ENCODE results near the gene SLC25A25. TPM values are rescaled to one million over a fixed set of nuclear protein-coding genes. Genes with fewer than 3 reads are reported as not detected.
A peak's percentile ranks its signal among the peaks of the same experiment; 100 is the strongest.

The SLC25A25 gene
- total and polyA plus RNA-seq, 2 donors (not counting 3 experiments of a cell fraction or from before 2014, with no cell fraction given), result 18.1 to 20.2 TPM

GRCh38 chr9:128026255-128026772, 41.7 kb upstream of the SLC25A25 start:
- no peaks in the 10 kb centered on the region for H4K20me1 ChIP-seq (replicated peaks; ENCODE audit: control insufficient read depth, extremely low read depth, insufficient read depth, low read length)
- no peak overlapping the region for H3K4me2 ChIP-seq (ENCODE audit: insufficient read depth, low read length)
- H3K9ac ChIP-seq (replicated peaks; ENCODE audit: extremely low read depth, insufficient read depth, low read length), result no peak overlapping the region
- peaks cover 13% of the 10 kb centered on the region for H3K4me1 ChIP-seq (ENCODE audit: control insufficient read depth, extremely low read depth, insufficient read depth, low read length)
- CTCF ChIA-PET, result interaction anchor here (1.2 to 3.6 kb wide), 6 partner anchors 10 to 83 kb away, joined by 3 to 35 read pairs (median 5); partner anchors contain the start of gene EEIG1
- H3K27me3 ChIP-seq (ENCODE audit: control insufficient read depth in 2 of 2, insufficient read depth in 2 of 2, low read length in 2 of 2), result no peaks in the 10 kb centered on the region
- intact Hi-C loops (cut with micrococcal nuclease), result loop anchor here (2.0 kb wide), 2 partner anchors 20 to 84 kb away; no protein-coding TSS in a partner anchor
- POLR2A ChIA-PET, result no interaction called here
- H3K79me2 ChIP-seq (ENCODE audit: control insufficient read depth, insufficient read depth, low read length), result no peaks in the 10 kb centered on the region
- dilution Hi-C loops (cut with MboI; ENCODE audit: extremely low pct_ligation_motif_present, low sequenced_read_pairs), result no loop called here
- TF ChIP-seq JUN (IDR thresholded peaks at IDR 0.05; ENCODE audit: borderline replicate concordance, insufficient read depth, insufficient read length, low read depth), result no peak
- TF ChIP-seq GATA2 (IDR thresholded peaks at IDR 0.05; ENCODE audit: insufficient read depth, insufficient read length, low read depth, low read length), result no peak
- no peaks in the 10 kb centered on the region for H3K36me3 ChIP-seq (ENCODE audit: control insufficient read depth in 2 of 2, extremely low read depth in 1 of 2, insufficient read depth in 2 of 2, low read length in 2 of 2)
- H2AFZ ChIP-seq (ENCODE audit: low read depth, low read length), result no peak overlapping the region
- no peak overlapping the region for H3K4me3 ChIP-seq (replicated peaks in 1 of 3; ENCODE audit: insufficient read depth in 1 of 3, low read depth in 1 of 3, low read length in 3 of 3)
- no peak overlapping the region for H3K27ac ChIP-seq (ENCODE audit: insufficient read depth, low read depth, low read length)
- H3K9me3 ChIP-seq (replicated peaks; ENCODE audit: control insufficient read depth, insufficient read depth, low read length), result no peaks in the 10 kb centered on the region
- no peaks in the 10 kb centered on the region for H3K9me1 ChIP-seq (replicated peaks; ENCODE audit: control insufficient read depth, extremely low read depth, insufficient read depth, low read length)
- DNase-seq (ENCODE audit: low read depth, low spot score), result no peak
- no peak for FAIRE-seq
- no TSS peak for BruUV-seq (replicated peaks)

- peak overlapping the region; percentile 13 for H3K27ac ChIP-seq (ENCODE audit: insufficient read depth, low read depth, low read length)
- no peak overlapping the region for H3K9ac ChIP-seq (replicated peaks; ENCODE audit: extremely low read depth, insufficient read depth, low read length)
- H3K4me2 ChIP-seq (ENCODE audit: insufficient read depth, low read length), result peak overlapping the region; percentile 9
- intact Hi-C loops (cut with micrococcal nuclease) (loop anchor here (2.0 kb wide), 2 partner anchors 20 to 84 kb away; no protein-coding TSS in a partner anchor), dilution Hi-C loops (cut with MboI; ENCODE audit: extremely low pct_ligation_motif_present, low sequenced_read_pairs) (no loop called here)
- ChIA-PET CTCF (interaction anchor here (0.6 to 3.6 kb wide), 8 partner anchors 9 to 110 kb away, joined by 3 to 35 read pairs (median 4); partner anchors contain the start of genes EEIG1 and ST6GALNAC4), POLR2A (no interaction called here)
- no peaks in the 10 kb centered on the region for H3K79me2 ChIP-seq (ENCODE audit: control insufficient read depth, insufficient read depth, low read length)
- peak; percentile 63 for FAIRE-seq
- no peaks in the 10 kb centered on the region for H3K9me3 ChIP-seq (replicated peaks; ENCODE audit: control insufficient read depth, insufficient read depth, low read length)
- H2AFZ ChIP-seq (ENCODE audit: low read depth, low read length), result peak overlapping the region; percentile 35
- no peaks in the 10 kb centered on the region for H3K9me1 ChIP-seq (replicated peaks; ENCODE audit: control insufficient read depth, extremely low read depth, insufficient read depth, low read length)
- H3K4me1 ChIP-seq (ENCODE audit: control insufficient read depth, extremely low read depth, insufficient read depth, low read length), result peaks cover 13% of the 10 kb centered on the region
- no peaks in the 10 kb centered on the region for H3K36me3 ChIP-seq (ENCODE audit: control insufficient read depth in 2 of 2, extremely low read depth in 1 of 2, insufficient read depth in 2 of 2, low read length in 2 of 2)
- no peak overlapping the region for H3K4me3 ChIP-seq (replicated peaks in 1 of 3; ENCODE audit: insufficient read depth in 1 of 3, low read depth in 1 of 3, low read length in 3 of 3)
- no peaks in the 10 kb centered on the region for H4K20me1 ChIP-seq (replicated peaks; ENCODE audit: control insufficient read depth, extremely low read depth, insufficient read depth, low read length)
- no peaks in the 10 kb centered on the region for H3K27me3 ChIP-seq (ENCODE audit: control insufficient read depth in 2 of 2, insufficient read depth in 2 of 2, low read length in 2 of 2)
- no TSS peak for BruUV-seq (replicated peaks)
- DNase-seq (ENCODE audit: low read depth, low spot score), result peak; percentile 32
- TF ChIP-seq CTCF (IDR thresholded peaks at IDR 0.05; ENCODE audit: extremely low read depth in 1 of 2, insufficient read depth in 1 of 2, low read depth in 1 of 2, low read length in 2 of 2) (no peak), FOS (IDR thresholded peaks at IDR 0.05; ENCODE audit: borderline replicate concordance, insufficient read depth, low read length) (no peak), MYC (IDR thresholded peaks at IDR 0.05; ENCODE audit: low read depth, low read length) (no peak), GATA2 (IDR thresholded peaks at IDR 0.05; ENCODE audit: insufficient read depth, insufficient read length, low read depth, low read length) (no peak), JUN (IDR thresholded peaks at IDR 0.05; ENCODE audit: borderline replicate concordance, insufficient read depth, insufficient read length, low read depth) (no peak), POLR2AphosphoS5 (IDR thresholded peaks at IDR 0.05; ENCODE audit: insufficient read depth, low read depth, low read length) (no peak), POLR2A (IDR thresholded peaks at IDR 0.05; ENCODE audit: low read depth, low read length) (no peak), EZH2 (IDR thresholded peaks at IDR 0.05; ENCODE audit: borderline replicate concordance, low read depth, low read length, severe bottlenecking) (no peak), MAX (IDR thresholded peaks at IDR 0.05; ENCODE audit: insufficient read depth, insufficient read length) (no peak)
Observed at GRCh38 chr9:128026773-128027541, 41.1 kb upstream of the SLC25A25 start.

Measured in endothelial cell of umbilical vein (primary cell).